GM12892 (cell line): ENCODE data around the gene EXOC4.

Source experiments
- POLR2A ChIP-seq: IDR thresholded peaks from 2 replicates; pipeline ENCODE4 v1.6.1; 2011; ENCODE audit warnings: low read depth, low read length, control low read depth
- POLR2AphosphoS5 ChIP-seq: IDR thresholded peaks from 2 replicates; pipeline ENCODE4 v1.6.1; 2011; ENCODE audit warnings: low read depth, low read length, control low read depth
- TAF1 ChIP-seq: IDR thresholded peaks from 2 replicates; pipeline ENCODE4 v1.6.1; 2011; ENCODE audit warnings: low read depth, mild to moderate bottlenecking, control low read depth, low read length, borderline replicate concordance

DNA sequence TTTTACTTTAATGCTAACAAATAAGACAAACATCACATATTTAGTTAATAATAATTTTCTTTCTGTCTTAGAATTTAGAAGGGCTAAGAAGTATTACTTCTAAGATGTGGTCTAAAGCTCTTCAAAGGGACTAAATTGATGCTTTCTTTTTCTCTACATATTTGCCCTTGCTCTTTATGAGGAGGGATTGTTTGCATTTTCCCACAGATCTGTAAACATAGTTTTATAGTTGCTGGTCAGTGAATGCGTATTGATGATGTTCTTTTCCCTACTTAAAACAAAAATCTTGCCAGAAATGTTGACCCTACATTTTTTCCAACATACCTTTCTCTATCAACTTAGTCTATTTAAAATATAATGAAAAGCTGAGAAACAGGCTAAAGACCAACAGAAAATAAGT, 501.8 kb downstream of the EXOC4 start:
- TF ChIP-seq POLR2A (no peak), TAF1 (no peak), POLR2AphosphoS5 (no peak)
